Activated CD8-positive, alpha-beta memory T cell treated with anti-CD3 and anti-CD28 coated beads, Interleukin-2, amount 50 U/mL, for 1 hour (primary cell): ENCODE data around the gene TSPAN5.

Source experiments
- DNase-seq: peaks from one replicate; pipeline ENCODE4 v3.0.0-alpha.2; 2020; ENCODE audit errors: extremely low read depth

Gene TSPAN5

GRCh38 chr4:98617358-98618047, 40.9 kb downstream of the TSPAN5 start:
- no peak for DNase-seq

GRCh38 chr4:98615991-98616390, 42.4 kb downstream of the TSPAN5 start:
- DNase-seq, result no peak

- DNase-seq, result no peak
These were observed 43.7 kb downstream of the TSPAN5 start for GRCh38 chr4:98614662-98615061.

GRCh38 chr4:98614094-98614493, 44.3 kb downstream of the TSPAN5 start:
- no peak for DNase-seq

GRCh38 chr4:98613453-98614075, 44.8 kb downstream of the TSPAN5 start:
- DNase-seq, result no peak

- DNase-seq, result no peak
These were observed 45.8 kb downstream of the TSPAN5 start for GRCh38 chr4:98612318-98613250.

- no peak for DNase-seq
These were observed 46.6 kb downstream of the TSPAN5 start for GRCh38 chr4:98611677-98612317.

GRCh38 chr4:98610926-98611676, 47.3 kb downstream of the TSPAN5 start:
- DNase-seq, result no peak

- DNase-seq, result no peak
These were observed 48.0 kb downstream of the TSPAN5 start for GRCh38 chr4:98610431-98610830.

GRCh38 chr4:98609934-98610333, 48.5 kb downstream of the TSPAN5 start:
- no peak for DNase-seq

- no peak for DNase-seq
These were observed 50.1 kb downstream of the TSPAN5 start for GRCh38 chr4:98608356-98608755.

GRCh38 chr4:98606894-98607293, 51.5 kb downstream of the TSPAN5 start:
- DNase-seq, result no peak

- DNase-seq, result no peak
These were observed 53.2 kb downstream of the TSPAN5 start for GRCh38 chr4:98605216-98605615.

- no peak for DNase-seq
These were observed 53.7 kb downstream of the TSPAN5 start for GRCh38 chr4:98604723-98605122.

GRCh38 chr4:98603683-98604521, 54.5 kb downstream of the TSPAN5 start:
- DNase-seq, result no peak

GRCh38 chr4:98602270-98602669, 56.1 kb downstream of the TSPAN5 start:
- no peak for DNase-seq

GRCh38 chr4:98601708-98602107, 56.7 kb downstream of the TSPAN5 start:
- no peak for DNase-seq

GRCh38 chr4:98599617-98600205, 58.7 kb downstream of the TSPAN5 start:
- no peak for DNase-seq

GRCh38 chr4:98586962-98587354, 71.5 kb downstream of the TSPAN5 start:
- DNase-seq, result no peak
